CD4-positive, alpha-beta T cell treated with Interleukin-15 for 1 hour (primary cell): ENCODE measurements around the gene TIMM21.
A peak's percentile ranks its signal among the peaks of the same experiment; 100 is the strongest.

ENCODE experiments used
- DNase-seq: peaks from one replicate; pipeline ENCODE4 v3.0.0-alpha.2; 2020

TIMM21 gene

GRCh38 chr18:74196220-74197119 lies 48.1 kb downstream of the TIMM21 start:
- peak; percentile 60 for DNase-seq

DNA sequence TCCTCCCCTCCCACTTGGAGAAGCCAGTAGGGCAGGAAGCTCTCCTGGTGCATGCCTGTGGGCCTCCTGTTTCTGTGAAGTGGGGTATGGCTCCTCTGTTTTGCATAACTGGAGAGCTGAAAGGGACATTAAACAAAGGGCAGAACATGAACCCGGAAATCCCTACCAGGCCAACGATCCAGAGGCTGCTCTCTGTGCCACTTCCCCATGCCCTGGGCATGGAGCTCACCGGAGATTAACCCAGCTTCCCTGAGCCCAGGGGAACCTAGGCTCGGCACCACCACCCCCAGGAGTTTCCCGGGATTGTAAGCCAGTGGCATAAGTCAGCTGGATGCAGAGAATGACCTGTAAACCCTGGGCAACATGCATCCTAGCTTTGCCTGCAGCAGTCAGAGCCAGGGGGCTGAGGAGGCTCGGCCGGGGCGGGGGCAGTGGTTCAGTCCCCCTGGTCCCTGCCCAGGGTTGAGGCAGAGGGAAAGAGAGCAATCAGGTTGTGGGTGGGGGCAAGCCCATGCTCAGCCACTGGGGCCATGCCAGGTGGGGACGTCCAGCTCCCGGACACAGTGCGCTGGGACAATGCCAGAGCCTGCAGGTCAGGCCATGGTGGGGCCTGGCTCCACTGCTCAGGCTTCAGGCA lies 49.5 kb downstream of the TIMM21 start:
- DNase-seq = no peak

DNA sequence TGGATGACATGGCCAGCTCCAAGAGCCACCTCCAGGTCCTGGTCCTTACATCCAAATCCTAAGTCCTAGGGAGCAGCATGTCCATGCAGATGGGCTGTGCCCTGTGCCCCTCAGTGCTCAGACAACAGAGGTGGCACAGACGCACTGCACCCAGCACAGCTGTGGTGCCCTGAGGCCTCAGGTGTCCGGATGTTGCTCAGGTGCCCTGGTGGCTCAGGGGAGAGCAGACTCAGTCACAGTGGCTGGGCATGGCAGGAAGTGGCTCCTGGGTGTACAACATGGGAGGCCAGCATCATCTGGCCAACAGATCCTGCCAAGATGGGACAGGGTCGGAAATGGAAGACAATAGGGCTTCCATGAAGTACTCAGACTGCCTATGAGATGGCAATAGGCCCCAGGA lies 50.1 kb downstream of the TIMM21 start:
- DNase-seq = no peak

DNA sequence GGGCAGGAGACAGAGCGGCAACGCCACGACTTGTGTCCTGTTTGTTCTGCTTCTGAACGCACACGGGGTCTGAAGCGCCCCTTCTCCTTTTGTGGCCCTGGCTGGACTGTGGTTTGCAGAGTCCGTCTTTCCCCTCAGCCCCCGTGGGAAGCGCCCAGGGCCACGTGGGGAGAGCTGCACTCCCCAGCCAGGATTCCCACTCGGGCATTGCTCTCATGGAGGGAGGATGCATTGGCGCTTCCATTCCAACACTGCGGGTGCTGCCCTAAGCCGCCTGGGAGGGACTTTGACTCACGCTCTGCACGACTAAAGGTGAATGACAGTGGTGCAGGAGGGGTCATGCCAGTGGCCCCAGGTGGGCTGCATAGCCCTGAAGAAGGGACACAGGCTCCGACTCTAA lies 52.5 kb downstream of the TIMM21 start:
- no peak for DNase-seq

- DNase-seq = no peak
Observed at GRCh38 chr18:74203811-74204210, 55.5 kb downstream of the TIMM21 start.

- DNase-seq = no peak
Observed at GRCh38 chr18:74204526-74205152, 56.3 kb downstream of the TIMM21 start.
